CD4-positive, alpha-beta T cell (primary cell): ENCODE results near the gene VSNL1. TPM values are rescaled to one million over a fixed set of nuclear protein-coding genes. Genes with fewer than 3 reads are reported as not detected.

ENCODE experiments used
- ATAC-seq: fragments of 200-7000 bp; cut with Tn5 transposase; one replicate; pipeline ENCODE4 v1.10.0; 2022; ENCODE audit warnings: mild to moderate bottlenecking; ENCODE audit not compliant: poor library complexity
- CTCF ChIA-PET: fragments of 350-600 bp; sonication (Branson Sonifier 250); formaldehyde crosslinking; loops from one replicate; lab custom pipeline; 2021; ENCODE audit warnings: antibody characterized with exemption, inconsistent platforms; lab: Charles Lee
- POLR2A ChIA-PET: fragments of 350-600 bp; sonication (Branson Sonifier 250); formaldehyde crosslinking; loops from one replicate; lab custom pipeline; 2021; ENCODE audit warnings: antibody characterized with exemption, inconsistent platforms; lab: Charles Lee
- DNase-seq, 14 experiments: peaks; one replicate each; pipeline ENCODE4 v3.0.0-alpha.2; 2013 to 2020; ENCODE audit warnings: mixed read lengths in 2 of 14
- H3K27ac ChIP-seq, 2 donors: one replicate each; pipeline versions ENCODE4 v1.5.1 to v1.7.0; 2013; ENCODE audit warnings: low read length in 2 of 2, low read depth in 1 of 2, mild to moderate bottlenecking in 1 of 2
- H3K27me3 ChIP-seq, 2 experiments: 1 replicate in 1 of 2; 2 replicates in 1 of 2; pipeline versions ENCODE4 v1.6.1 to v1.7.0; 2013; ENCODE audit warnings: low read length in 2 of 2, control low read depth in 1 of 2, mild to moderate bottlenecking in 1 of 2, moderate library complexity in 1 of 2; ENCODE audit not compliant: insufficient read depth in 2 of 2, control insufficient read depth in 1 of 2
- H3K36me3 ChIP-seq: one replicate; pipeline ENCODE4 v1.6.1; 2013; ENCODE audit warnings: low read length, control low read depth; ENCODE audit not compliant: insufficient read depth
- H3K4me1 ChIP-seq: one replicate; pipeline ENCODE4 v1.6.1; 2013; ENCODE audit warnings: low read length, control low read depth; ENCODE audit not compliant: insufficient read depth
- H3K4me3 ChIP-seq: one replicate; pipeline ENCODE4 v1.5.1; 2013; ENCODE audit warnings: mild to moderate bottlenecking, low read length, moderate library complexity
- H3K9me3 ChIP-seq, 2 experiments: 1 replicate in 1 of 2; 2 replicates in 1 of 2; pipeline versions ENCODE4 v1.6.1 to v1.7.0; 2013; ENCODE audit warnings: low read length in 2 of 2, mild to moderate bottlenecking in 2 of 2, control low read depth in 1 of 2, moderate library complexity in 1 of 2; ENCODE audit not compliant: control insufficient read depth in 1 of 2, insufficient read depth in 1 of 2
- H3K27ac Mint-ChIP-seq: one replicate; pipeline ENCODE4 v1.8.0; 2020; ENCODE audit warnings: mixed read lengths
- H3K27me3 Mint-ChIP-seq: one replicate; pipeline ENCODE4 v1.8.0; 2021; ENCODE audit warnings: mixed read lengths
- H3K36me3 Mint-ChIP-seq: one replicate; pipeline ENCODE4 v1.8.0; 2021; ENCODE audit warnings: low read depth, mixed read lengths
- H3K4me1 Mint-ChIP-seq: one replicate; pipeline ENCODE4 v1.8.0; 2021; ENCODE audit warnings: low read depth, mixed read lengths
- H3K4me3 Mint-ChIP-seq: one replicate; pipeline ENCODE4 v1.8.0; 2020; ENCODE audit warnings: mild to moderate bottlenecking, mixed read lengths
- H3K9me3 Mint-ChIP-seq: one replicate; pipeline ENCODE4 v1.8.0; 2020; ENCODE audit warnings: mixed read lengths
- intact Hi-C, 2 experiments: fragments of 100-400 bp; cut with DNase I in 1 of 2; cut with micrococcal nuclease in 1 of 2; formaldehyde crosslinking; loops; one replicate each; pipeline versions ENCODE4 v1.15.1 to v1.9.0; 2023 to 2025; cut with DNase I, micrococcal nuclease
- polyA plus RNA-seq, 2 donors: library from polyadenylated mRNA; unstranded; fragments of 120-200 nt; gene quantifications; one replicate each; pipeline ENCODE4 v1.2.1, GENCODE V29; 2013
- total RNA-seq, 174 experiments: library from RNA in 2 of 174; stranded (reverse) in 2 of 174; gene quantifications; one replicate each; pipeline ENCODE4 v1.2.3 and lab custom pipeline; 2021 to 2026
- TF ChIP-seq, protein P1 (sequence below): fragments of 200-600 bp; IDR thresholded peaks from one replicate; pipeline ENCODE4 v1.8.0; 2022; ENCODE audit warnings: antibody characterized with exemption, mild to moderate bottlenecking

VSNL1 gene
- total RNA-seq (not detected), total RNA-seq (lab: John Stamatoyannopoulos, UW) (0 to 0.13 (median 0) reads per million in 172 experiments)
- polyA plus RNA-seq (2013, experiment 1 of 2): 0.06 TPM
- polyA plus RNA-seq (2013, experiment 2 of 2): 0.23 TPM

DNA sequence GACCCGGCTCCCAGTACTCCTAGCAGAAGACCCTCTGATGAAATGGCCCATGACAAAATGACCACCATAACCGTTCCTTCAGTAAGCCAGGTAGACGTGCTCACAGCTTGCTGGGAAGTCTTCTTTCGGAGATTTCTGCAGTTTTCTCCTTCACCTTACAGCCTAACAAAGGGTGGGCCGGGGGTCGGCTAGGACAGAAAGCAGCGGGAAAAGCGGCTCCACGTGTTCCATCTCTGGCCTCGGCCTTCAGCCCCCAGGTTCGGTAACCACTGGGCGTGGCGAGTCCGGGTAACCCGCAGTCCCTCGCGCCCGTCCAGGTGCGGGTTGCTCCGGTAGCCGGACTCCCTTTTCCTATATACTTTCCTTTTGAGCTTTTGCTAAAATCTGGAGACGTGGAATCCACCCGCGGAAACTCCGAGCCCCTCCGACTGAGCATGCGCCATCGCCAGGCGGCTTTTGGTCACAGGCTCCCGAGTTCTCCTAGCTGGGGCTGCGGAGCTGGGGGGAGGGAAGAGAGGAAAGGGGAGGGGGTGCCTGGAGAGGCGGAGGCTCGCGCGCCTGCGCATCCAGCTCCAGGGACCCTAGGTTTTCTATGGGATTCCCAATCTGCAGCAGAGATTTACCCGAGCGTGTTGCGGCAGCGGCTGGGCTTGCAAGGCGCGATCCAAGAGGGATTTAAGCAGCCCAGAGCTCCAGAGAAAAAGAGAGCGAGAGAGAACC, at the start of gene VSNL1:
TSS of gene VSNL1 (plus strand) at position 604 of the 720 bp plus-strand sequence. CDS start 51,379 bp downstream, outside the sequence.
- peaks cover 79% of the 10 kb centered on the region for H3K27me3 Mint-ChIP-seq
- H3K9me3 Mint-ChIP-seq: no peaks in the 10 kb centered on the region
- H3K27ac ChIP-seq: no peak within 1 kb of the TSS
- DNase-seq (no peak), ATAC-seq (no peak)
- H3K27me3 ChIP-seq: peaks cover 38 to 50% of the 10 kb centered on the region in 2 experiments
- no peak within 1 kb of the TSS for H3K27ac Mint-ChIP-seq
- no peaks in the 10 kb centered on the region for H3K36me3 ChIP-seq
- no peaks in the 10 kb centered on the region for H3K36me3 Mint-ChIP-seq
- no peak within 1 kb of the TSS for H3K4me3 Mint-ChIP-seq
- H3K4me1 Mint-ChIP-seq: no peaks in the 10 kb centered on the region
- no peak within 1 kb of the TSS for H3K4me3 ChIP-seq
- CTCF ChIA-PET: no interaction called here
- TF ChIP-seq, protein P1, sequence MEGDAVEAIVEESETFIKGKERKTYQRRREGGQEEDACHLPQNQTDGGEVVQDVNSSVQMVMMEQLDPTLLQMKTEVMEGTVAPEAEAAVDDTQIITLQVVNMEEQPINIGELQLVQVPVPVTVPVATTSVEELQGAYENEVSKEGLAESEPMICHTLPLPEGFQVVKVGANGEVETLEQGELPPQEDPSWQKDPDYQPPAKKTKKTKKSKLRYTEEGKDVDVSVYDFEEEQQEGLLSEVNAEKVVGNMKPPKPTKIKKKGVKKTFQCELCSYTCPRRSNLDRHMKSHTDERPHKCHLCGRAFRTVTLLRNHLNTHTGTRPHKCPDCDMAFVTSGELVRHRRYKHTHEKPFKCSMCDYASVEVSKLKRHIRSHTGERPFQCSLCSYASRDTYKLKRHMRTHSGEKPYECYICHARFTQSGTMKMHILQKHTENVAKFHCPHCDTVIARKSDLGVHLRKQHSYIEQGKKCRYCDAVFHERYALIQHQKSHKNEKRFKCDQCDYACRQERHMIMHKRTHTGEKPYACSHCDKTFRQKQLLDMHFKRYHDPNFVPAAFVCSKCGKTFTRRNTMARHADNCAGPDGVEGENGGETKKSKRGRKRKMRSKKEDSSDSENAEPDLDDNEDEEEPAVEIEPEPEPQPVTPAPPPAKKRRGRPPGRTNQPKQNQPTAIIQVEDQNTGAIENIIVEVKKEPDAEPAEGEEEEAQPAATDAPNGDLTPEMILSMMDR: no peak
- no peaks in the 10 kb centered on the region for H3K4me1 ChIP-seq
- POLR2A ChIA-PET: no interaction called here
- intact Hi-C loops: no loop called here
- peaks cover 0 to 9% of the 10 kb centered on the region in 2 experiments for H3K9me3 ChIP-seq

DNA sequence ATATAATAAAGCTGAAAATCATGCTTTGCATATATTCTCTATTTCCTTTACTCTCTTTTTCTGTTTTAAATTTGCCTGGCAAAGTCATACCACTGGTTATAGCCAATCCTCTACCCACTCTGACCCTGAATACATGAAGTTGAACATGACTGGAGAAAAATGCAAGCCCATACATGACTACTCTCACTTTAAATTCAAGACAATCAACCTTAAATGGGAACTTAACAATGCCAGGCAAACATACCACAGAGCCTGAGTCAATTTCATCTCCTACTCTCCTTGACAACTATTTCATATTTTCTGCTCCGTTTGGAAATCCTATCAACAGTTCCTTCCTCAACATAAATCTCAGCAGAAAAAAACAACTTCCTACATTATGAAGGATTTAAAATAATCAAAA, 44.9 kb upstream of the VSNL1 start:
- H3K36me3 Mint-ChIP-seq: no peaks in the 10 kb centered on the region
- CTCF ChIA-PET: no interaction called here

GRCh38 chr2:17497718-17498117, 42.8 kb upstream of the VSNL1 start:
- intact Hi-C loops: no loop called here
- Histone ChIP-seq H3K4me1 (no peaks in the 10 kb centered on the region), H3K27ac (no peak overlapping the region), H3K9me3 (no peaks in the 10 kb centered on the region), H3K27me3 (no peaks in the 10 kb centered on the region), H3K4me3 (no peak overlapping the region), H3K36me3 (no peaks in the 10 kb centered on the region)
- no peak for ATAC-seq
- H3K27ac Mint-ChIP-seq: no peak overlapping the region
- no peaks in the 10 kb centered on the region for H3K4me1 Mint-ChIP-seq
- no peaks in the 10 kb centered on the region for H3K36me3 Mint-ChIP-seq
- no peak overlapping the region for H3K4me3 Mint-ChIP-seq
- H3K27me3 Mint-ChIP-seq: no peaks in the 10 kb centered on the region
- H3K9me3 Mint-ChIP-seq: no peaks in the 10 kb centered on the region
- no peak for DNase-seq
- TF ChIP-seq, protein P1: no peak
- ChIA-PET POLR2A (no interaction called here), CTCF (no interaction called here)

More for the DNA sequence above, 44.9 kb upstream of the VSNL1 start:
- Histone ChIP-seq H3K36me3 (no peaks in the 10 kb centered on the region), H3K4me3 (no peak overlapping the region), H3K4me1 (no peaks in the 10 kb centered on the region), H3K27me3 (no peaks in the 10 kb centered on the region), H3K9me3 (no peaks in the 10 kb centered on the region), H3K27ac (no peak overlapping the region)
- Mint-ChIP-seq H3K4me1 (no peaks in the 10 kb centered on the region), H3K27me3 (no peaks in the 10 kb centered on the region), H3K4me3 (no peak overlapping the region), H3K9me3 (no peaks in the 10 kb centered on the region), H3K27ac (no peak overlapping the region)
- POLR2A ChIA-PET: no interaction called here
- DNase-seq (no peak), ATAC-seq (no peak)
- TF ChIP-seq, protein P1: no peak
- intact Hi-C loops: no loop called here
